Stimulated activated naive B cell treated with anti-CD40 and anti-IgM and Interleukin-4, amounts not matched to agents 10 μg/mL and 1 μg/mL and 100 μg/mL, for 72 hours (primary cell): ENCODE results near the gene FAM174C.
"Not testable (repeated sequence)": the region's sequence is repeated elsewhere in the genome, so short reads cannot be mapped to it uniquely, and the experiment has no call there.

Source experiments
- ATAC-seq, 2 donors: fragments of 150-1000 bp; cut with Tn5 transposase; replicated peaks; 2 replicates each; pipeline ENCODE4 v1.10.0; 2021; ENCODE audit warnings: moderate library complexity in 1 of 2
- DNase-seq: peaks from one replicate; pipeline ENCODE4 v3.0.0; 2021
- H3K27ac Mint-ChIP-seq: one replicate; pipeline ENCODE4 v1.8.0; 2022; ENCODE audit warnings: mild to moderate bottlenecking, mixed read lengths
- H3K27me3 Mint-ChIP-seq, 2 donors: one replicate each; pipeline ENCODE4 v1.8.0; 2022; ENCODE audit warnings: mixed read lengths in 2 of 2
- H3K36me3 Mint-ChIP-seq, 2 donors: one replicate each; pipeline ENCODE4 v1.8.0; 2022; ENCODE audit warnings: mixed read lengths in 2 of 2, mild to moderate bottlenecking in 1 of 2
- H3K4me1 Mint-ChIP-seq, 2 donors: one replicate each; pipeline ENCODE4 v1.8.0; 2022; ENCODE audit warnings: mixed read lengths in 2 of 2, mild to moderate bottlenecking in 1 of 2
- H3K4me3 Mint-ChIP-seq, 2 donors: one replicate each; pipeline ENCODE4 v1.8.0; 2022; ENCODE audit warnings: mild to moderate bottlenecking in 2 of 2, mixed read lengths in 2 of 2, moderate library complexity in 1 of 2
- H3K9me3 Mint-ChIP-seq, 2 donors: one replicate each; pipeline ENCODE4 v1.8.0; 2022; ENCODE audit warnings: mixed read lengths in 2 of 2, mild to moderate bottlenecking in 1 of 2

Gene FAM174C

GRCh38 chr19:1320282-1320650 lies 44.9 kb downstream of the FAM174C start:
- Mint-ChIP-seq H3K27me3 (peaks cover 47 to 65% of the 10 kb centered on the region in 2 donors), H3K4me1 (peaks cover 4 to 10% of the 10 kb centered on the region in 2 donors)
- not testable (repeated sequence) for H3K36me3 Mint-ChIP-seq, H3K9me3 Mint-ChIP-seq, H3K27ac Mint-ChIP-seq, ATAC-seq, H3K4me3 Mint-ChIP-seq, DNase-seq

GRCh38 chr19:1321539-1321938 lies 46.2 kb downstream of the FAM174C start:
- no peak overlapping the region for H3K4me3 Mint-ChIP-seq
- peaks cover 44 to 63% of the 10 kb centered on the region in 2 donors for H3K27me3 Mint-ChIP-seq
- H3K36me3 Mint-ChIP-seq, result peaks cover 0 to 1% of the 10 kb centered on the region in 2 donors
- peaks cover 4 to 14% of the 10 kb centered on the region in 2 donors for H3K4me1 Mint-ChIP-seq
- no peaks in the 10 kb centered on the region for H3K9me3 Mint-ChIP-seq
- DNase-seq, result no peak
- H3K27ac Mint-ChIP-seq, result no peak overlapping the region
- ATAC-seq, result no peak

DNA sequence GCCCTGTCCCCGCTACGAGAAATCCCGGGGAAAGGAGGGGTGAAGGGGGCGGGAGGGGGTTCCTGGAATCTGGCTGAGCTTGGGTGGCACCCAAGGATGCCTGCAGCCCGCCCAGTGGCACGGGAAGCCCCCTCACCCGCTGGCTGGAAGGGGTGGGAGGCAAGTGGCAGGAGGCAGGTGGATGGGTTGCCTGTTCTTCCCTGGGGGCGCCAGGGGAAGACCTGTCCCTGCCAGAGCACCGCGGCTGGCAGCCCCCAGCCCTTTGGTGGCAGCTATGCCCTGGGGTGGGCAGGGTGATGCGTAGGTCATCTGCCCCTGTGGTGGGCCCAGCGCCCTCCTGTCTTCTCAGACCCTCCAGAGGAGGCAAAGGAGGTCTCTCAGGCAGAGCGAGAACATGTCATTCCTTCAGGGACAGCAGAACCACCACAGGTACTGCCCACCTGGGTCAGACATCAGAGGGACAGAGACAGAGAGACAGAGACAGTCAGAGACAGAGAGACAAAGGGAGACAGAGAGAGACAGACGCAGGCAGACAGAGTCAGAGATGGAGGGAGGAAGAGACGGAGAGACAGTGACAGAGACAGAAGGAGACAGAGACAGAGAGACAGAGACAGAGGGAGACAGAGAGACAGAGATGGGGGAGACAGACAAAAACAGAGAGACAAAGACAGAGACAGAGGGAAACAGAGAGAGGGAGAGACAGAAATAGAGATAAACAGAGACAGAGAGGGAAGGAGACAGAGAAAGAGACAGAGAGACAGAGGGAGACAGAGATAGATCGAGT lies 47.1 kb downstream of the FAM174C start:
- Mint-ChIP-seq H3K27ac (peak overlapping the region; percentile 59), H3K4me1 (peaks cover 4 to 14% of the 10 kb centered on the region in 2 donors), H3K4me3 (no peak overlapping the region), H3K27me3 (peaks cover 41 to 54% of the 10 kb centered on the region in 2 donors), H3K36me3 (peaks cover 0 to 1% of the 10 kb centered on the region in 2 donors), H3K9me3 (no peaks in the 10 kb centered on the region)
- ATAC-seq (no peak), DNase-seq (no peak)

GRCh38 chr19:1324249-1324805 lies 49.0 kb downstream of the FAM174C start:
- H3K27ac Mint-ChIP-seq, result no peak overlapping the region
- peaks cover 33 to 50% of the 10 kb centered on the region in 2 donors for H3K27me3 Mint-ChIP-seq
- peaks cover 0 to 1% of the 10 kb centered on the region in 2 donors for H3K36me3 Mint-ChIP-seq
- ATAC-seq (no peak), DNase-seq (no peak)
- H3K9me3 Mint-ChIP-seq, result no peaks in the 10 kb centered on the region
- peaks cover 4 to 14% of the 10 kb centered on the region in 2 donors for H3K4me1 Mint-ChIP-seq
- H3K4me3 Mint-ChIP-seq, result peak overlapping the region; percentile 25 to 56

DNA sequence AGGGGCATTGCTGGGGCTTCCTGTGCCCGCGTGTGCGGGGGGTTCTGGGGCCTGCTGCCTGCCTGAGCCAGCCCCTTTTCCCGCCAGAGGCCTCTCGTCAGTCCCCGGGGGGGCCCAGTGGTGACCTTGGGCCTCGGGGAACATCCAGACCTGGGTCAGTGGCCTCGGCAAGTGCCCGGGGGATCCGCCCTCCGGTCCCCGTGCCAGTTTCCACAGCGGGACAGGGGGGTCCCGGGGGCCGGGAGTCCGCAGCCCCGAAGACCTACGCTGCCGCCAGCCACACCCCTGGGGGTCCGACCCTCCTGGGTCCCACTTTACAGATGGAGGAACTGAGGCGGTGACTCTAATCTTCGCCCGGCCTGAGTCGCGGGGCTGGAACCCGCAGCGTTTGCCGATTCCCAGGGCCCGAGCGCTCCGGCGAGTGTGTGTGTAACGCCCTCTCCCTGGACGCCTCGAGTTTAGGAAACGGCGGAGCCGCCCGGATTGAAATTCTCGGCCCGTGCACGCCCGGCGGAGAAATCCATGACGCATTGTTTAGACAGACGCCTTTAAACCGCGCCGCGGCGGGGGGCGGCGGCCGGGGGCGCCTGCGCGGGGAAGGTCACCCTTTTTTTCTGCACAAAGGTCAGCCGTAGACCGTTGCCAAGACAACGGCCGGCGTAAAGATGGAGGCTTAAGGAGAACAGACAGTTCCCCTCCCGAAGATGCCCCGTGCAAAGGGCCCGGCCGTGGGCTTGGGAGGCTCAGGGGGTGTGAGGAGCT lies 49.7 kb downstream of the FAM174C start:
- Mint-ChIP-seq H3K27me3 (peaks cover 32 to 52% of the 10 kb centered on the region in 2 donors), H3K9me3 (no peaks in the 10 kb centered on the region), H3K4me1 (peaks cover 4 to 14% of the 10 kb centered on the region in 2 donors), H3K4me3 (peak overlapping the region; percentile 72 to 83), H3K27ac (peak overlapping the region; percentile 75), H3K36me3 (peaks cover 0 to 1% of the 10 kb centered on the region in 2 donors)
- DNase-seq (peak; percentile 42), ATAC-seq (peak; percentile 86 to 87)

DNA sequence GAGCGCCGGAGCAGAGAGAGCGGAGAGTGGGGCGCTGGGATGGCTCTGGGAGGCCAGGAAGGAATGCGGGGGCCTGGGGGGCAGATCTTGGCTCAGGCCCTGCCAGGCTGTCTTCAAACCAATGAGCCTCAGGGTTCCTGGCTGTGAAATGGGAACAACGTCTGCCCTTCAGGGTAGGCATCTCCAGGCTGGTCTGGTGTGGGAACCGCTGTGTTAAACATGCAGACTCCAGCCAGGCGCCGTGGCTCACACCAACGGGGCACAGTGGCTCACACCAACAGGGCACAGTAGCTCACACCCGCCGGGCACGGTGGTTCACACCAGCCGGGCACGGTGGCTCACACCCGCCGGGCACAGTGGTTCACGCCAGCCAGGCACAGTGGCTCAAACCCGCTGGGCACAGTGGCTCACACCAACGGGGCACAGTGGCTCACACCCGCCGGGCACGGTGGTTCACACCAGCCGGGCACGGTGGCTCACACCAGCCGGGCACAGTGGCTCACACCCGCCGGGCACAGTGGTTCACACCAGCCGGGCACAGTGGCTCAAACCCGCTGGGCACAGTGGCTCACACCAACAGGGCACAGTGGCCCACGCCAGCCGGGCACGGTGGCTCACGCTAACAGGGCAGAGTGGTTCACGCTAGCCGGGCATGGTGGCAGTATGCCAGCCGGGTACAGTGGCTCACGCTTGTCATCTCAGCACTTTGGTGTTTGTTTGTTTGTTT lies 50.4 kb downstream of the FAM174C start:
- Mint-ChIP-seq H3K36me3 (peaks cover 0 to 1% of the 10 kb centered on the region in 2 donors), H3K27ac (peak overlapping the region; percentile 75), H3K4me3 (peak overlapping the region; percentile 72 to 83), H3K27me3 (peaks cover 33 to 59% of the 10 kb centered on the region in 2 donors), H3K9me3 (no peaks in the 10 kb centered on the region), H3K4me1 (peaks cover 4 to 14% of the 10 kb centered on the region in 2 donors)
- ATAC-seq (no peak), DNase-seq (no peak)

DNA sequence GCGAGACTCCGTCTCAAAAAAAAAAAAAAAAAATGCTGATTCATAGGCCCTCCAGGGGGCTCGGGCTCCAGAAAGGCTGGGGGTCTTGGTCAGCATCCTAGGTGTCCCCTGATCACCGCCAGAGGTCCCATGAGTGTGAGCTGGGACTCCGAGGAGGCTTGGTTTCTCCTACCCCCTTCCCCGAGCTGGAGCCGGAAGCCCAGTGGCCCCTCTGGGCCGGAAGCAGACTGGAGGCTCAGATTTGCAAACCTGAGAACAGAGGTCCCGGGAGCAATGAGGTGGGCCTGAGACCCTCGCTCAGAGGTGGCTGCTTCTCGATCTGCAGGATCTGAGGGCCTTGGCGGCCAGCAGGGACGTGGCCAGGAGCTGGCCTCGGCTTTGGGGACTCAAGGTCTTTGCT lies 51.8 kb downstream of the FAM174C start:
- ATAC-seq, result no peak
- H3K27me3 Mint-ChIP-seq, result peaks cover 29 to 61% of the 10 kb centered on the region in 2 donors
- DNase-seq, result no peak
- peaks cover 0 to 1% of the 10 kb centered on the region in 2 donors for H3K36me3 Mint-ChIP-seq
- no peaks in the 10 kb centered on the region for H3K9me3 Mint-ChIP-seq
- H3K4me1 Mint-ChIP-seq, result peaks cover 4 to 14% of the 10 kb centered on the region in 2 donors
- no peak overlapping the region for H3K27ac Mint-ChIP-seq
- H3K4me3 Mint-ChIP-seq, result no peak overlapping the region
